Activated naive CD4-positive, alpha-beta T cell treated with anti-CD3 and anti-CD28 coated beads, Interleukin-2, amount 50 U/mL, for 72 hours (primary cell): ENCODE results near the gene GPC6. TPM values are rescaled to one million over a fixed set of nuclear protein-coding genes. Genes with fewer than 3 reads are reported as not detected.
"Not testable (repeated sequence)": the region's sequence is repeated elsewhere in the genome, so short reads cannot be mapped to it uniquely, and the experiment has no call there.

Source experiments
- ATAC-seq, 2 donors: fragments of 150-1000 bp; cut with Tn5 transposase; 2 replicates each; pipeline ENCODE4 v1.10.0; 2021; ENCODE audit warnings: mild to moderate bottlenecking in 2 of 2, moderate library complexity in 2 of 2
- DNase-seq, 2 donors: peaks; one replicate each; pipeline ENCODE4 v3.0.0; 2021 to 2022; ENCODE audit warnings: low spot score in 2 of 2
- H3K27ac Mint-ChIP-seq, 2 donors: one replicate each; pipeline ENCODE4 v1.8.0; 2022; ENCODE audit warnings: mild to moderate bottlenecking in 2 of 2, mixed read lengths in 2 of 2
- H3K36me3 Mint-ChIP-seq, 2 donors: one replicate each; pipeline ENCODE4 v1.8.0; 2022; ENCODE audit warnings: mixed read lengths in 2 of 2
- H3K9me3 Mint-ChIP-seq, 2 donors: one replicate each; pipeline ENCODE4 v1.8.0; 2022; ENCODE audit warnings: mixed read lengths in 2 of 2
- total RNA-seq, 2 donors: library from RNA; stranded (reverse); gene quantifications; one replicate each; pipeline ENCODE4 v1.2.3, GENCODE V29; 2022

The GPC6 gene
- total RNA-seq, 2 donors from 2014 or later, result not detected

DNA sequence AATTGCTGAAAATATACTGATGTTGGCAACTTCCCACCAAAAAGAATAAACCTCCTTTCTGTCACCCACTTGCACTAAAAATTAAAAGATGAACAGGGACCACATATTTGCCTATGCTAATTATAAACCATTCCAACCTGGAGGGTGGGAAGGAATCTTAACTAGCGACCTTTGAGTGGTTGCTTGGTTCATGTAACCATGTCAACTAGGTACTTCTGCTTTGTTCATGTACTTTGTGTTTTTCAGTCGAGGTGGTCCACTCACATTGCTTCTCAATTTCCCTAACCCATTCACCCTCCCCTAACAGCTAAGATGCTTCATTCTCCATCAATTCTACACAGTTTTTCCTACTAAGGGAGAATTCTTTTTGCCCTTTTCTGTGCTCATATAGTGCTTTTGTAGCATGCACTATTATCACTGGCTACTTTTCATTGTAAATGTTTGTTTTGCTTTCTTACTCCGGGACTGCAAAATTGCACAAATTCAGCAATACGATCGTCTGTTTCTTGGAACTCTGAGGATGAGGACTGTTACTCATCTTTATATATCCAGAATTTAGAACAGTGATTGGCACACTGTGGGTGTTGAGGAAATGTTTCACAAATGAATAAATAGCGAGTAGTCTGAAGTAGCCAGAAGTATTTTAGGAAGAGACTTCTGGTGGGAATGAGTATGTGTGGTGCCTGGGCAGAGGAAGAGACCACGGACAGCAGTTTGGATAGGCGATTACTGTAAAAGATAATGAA is 187.5 kb downstream of the GPC6 start:
- ATAC-seq (no peak), DNase-seq (no peak)
- Mint-ChIP-seq H3K9me3 (no peaks in the 10 kb centered on the region), H3K36me3 (no peaks in the 10 kb centered on the region), H3K27ac (no peak overlapping the region)

DNA sequence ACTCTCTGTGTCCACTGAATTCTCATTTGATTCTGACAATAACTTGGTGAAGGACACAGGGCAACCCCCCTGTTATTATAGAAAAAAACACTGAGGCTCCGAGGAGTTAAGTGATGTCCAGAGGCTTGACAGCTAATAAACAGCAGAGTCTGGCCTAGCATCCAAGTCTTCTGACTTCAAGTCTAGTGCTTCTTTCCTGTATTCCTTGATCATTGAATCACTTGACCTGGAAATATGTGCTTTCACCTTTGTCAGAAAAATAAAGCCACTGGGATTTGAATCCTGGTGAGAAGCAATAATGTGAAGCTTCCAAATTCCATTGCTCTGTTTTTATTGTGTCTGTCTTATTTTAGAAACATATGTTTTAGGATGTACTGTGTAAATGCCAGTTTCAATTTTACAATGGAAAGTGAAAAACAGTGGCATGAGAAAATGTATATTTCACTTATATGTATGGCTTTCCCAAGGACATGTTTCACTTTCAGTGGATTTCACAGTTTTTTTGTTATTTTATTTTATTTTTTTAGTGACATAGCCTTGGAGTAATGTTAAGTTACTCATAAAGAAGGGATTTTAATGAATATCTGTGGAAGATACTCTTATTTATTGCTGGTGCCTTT is 190.2 kb downstream of the GPC6 start:
- peaks cover 0 to 3% of the 10 kb centered on the region in 2 donors for H3K9me3 Mint-ChIP-seq

DNA sequence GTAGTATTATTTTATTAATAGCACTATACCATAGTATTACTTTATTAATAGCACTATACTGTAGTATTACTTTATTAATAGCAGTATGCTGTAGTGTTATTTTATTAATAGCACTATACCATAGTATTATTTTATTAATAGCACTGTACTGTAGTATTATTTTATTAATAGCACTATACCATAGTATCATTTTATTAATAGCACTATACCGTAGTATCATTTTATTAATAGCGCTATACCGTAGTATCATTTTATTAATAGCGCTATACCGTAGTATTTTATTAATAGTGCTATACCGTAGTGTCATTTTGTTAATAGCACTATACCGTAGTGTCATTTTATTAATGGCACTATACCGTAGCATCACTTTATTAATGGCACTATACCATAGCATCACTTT is 191.8 kb downstream of the GPC6 start:
- Mint-ChIP-seq H3K9me3 (peaks cover 0 to 3% of the 10 kb centered on the region in 2 donors), H3K36me3 (no peaks in the 10 kb centered on the region), H3K27ac (no peak overlapping the region)
- ATAC-seq, result no peak
- DNase-seq, result no peak

More for the DNA sequence above, 190.2 kb downstream of the GPC6 start:
- Mint-ChIP-seq H3K36me3 (no peaks in the 10 kb centered on the region), H3K27ac (no peak overlapping the region)
- no peak for ATAC-seq
- no peak for DNase-seq

DNA sequence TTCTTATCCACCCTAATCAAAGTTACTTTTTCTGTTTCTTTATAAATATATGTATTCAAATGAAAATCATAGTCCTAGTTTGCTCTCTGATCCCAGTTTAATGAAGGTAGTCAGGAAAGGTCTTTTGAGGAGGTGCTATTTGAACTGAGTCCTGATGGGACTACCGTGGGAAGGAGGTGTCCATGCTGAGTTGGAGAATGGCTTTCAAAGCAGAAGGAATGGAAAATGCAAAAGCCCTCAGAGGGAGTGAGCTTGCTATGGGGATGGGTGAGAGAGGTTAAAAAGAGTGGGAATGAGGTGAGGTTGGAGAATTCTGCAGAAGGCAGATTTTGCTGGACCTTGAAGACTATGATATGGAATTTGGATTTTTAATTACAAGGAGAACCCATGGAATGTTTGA is 193.6 kb downstream of the GPC6 start:
- H3K27ac Mint-ChIP-seq, result no peak overlapping the region
- H3K9me3 Mint-ChIP-seq, result peaks cover 0 to 3% of the 10 kb centered on the region in 2 donors
- ATAC-seq, result no peak
- no peaks in the 10 kb centered on the region for H3K36me3 Mint-ChIP-seq
- no peak for DNase-seq

DNA sequence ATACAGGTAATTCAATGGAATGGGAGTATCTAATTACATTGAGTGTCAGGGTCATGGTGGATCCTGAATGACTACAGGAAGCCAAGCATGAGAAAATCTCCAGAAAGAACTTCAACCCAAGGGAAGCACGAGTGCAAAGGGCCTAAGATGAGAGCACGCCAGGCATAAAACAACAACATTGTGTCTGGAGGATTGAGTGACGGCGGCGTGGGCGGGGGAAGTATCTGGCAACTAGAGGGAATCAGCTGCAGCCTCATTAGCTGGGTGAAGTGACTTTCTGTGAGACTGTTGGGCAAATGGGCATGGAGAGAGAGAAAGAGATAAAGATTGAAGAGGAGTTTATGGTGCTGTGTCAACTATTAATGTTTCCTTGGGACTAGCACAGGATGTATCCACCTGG is 194.3 kb downstream of the GPC6 start:
- H3K36me3 Mint-ChIP-seq, result no peaks in the 10 kb centered on the region
- no peak for ATAC-seq
- peaks cover 0 to 3% of the 10 kb centered on the region in 2 donors for H3K9me3 Mint-ChIP-seq
- no peak for DNase-seq
- no peak overlapping the region for H3K27ac Mint-ChIP-seq

DNA sequence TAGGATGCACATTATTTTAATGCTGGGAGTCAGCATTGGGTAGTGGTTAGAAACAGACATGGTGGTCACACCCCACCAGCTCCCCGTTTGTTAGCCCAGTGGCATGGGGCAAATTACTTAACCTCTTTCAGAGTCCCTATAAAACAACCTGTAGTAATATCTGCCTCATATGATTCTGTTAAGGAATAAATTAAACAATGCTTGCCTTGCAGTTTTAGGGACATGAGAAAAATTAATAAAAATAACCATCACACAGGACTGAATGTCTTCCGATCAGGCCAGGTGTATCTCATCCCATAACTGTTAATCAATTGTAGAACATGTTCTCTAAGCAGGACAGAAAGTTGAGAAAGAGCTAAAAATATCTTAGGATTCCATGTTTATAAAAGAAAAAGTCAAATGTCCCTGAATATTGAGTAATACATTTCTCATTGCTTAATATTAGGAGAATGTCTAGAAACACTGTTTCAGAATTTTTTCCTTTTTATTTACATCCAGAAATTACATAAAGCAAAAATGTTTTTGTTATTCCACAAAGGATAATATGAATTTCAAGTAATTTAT is 196.5 kb downstream of the GPC6 start:
- Mint-ChIP-seq H3K36me3 (no peaks in the 10 kb centered on the region), H3K27ac (no peak overlapping the region), H3K9me3 (peaks cover 0 to 6% of the 10 kb centered on the region in 2 donors)
- DNase-seq (no peak), ATAC-seq (no peak)

DNA sequence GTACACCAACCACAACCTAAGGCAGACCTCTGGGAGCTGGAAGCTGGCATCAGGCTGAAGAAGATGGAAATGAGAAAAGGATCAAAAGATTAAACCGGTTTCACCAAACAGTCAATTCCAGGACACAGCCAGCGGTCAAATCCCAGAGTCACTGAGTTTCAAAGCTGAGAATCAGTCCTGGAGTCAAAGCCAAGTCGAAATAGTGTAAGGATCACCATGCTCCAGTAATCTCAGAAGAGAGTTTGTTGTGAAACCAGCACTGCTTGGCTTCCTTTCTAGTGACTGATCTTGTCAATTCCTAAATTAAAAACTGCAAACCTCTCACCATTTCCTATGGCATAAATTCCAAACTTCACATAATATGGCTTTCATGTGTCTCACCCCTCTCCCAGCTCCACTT is 198.8 kb downstream of the GPC6 start:
- peaks cover 0 to 3% of the 10 kb centered on the region in 2 donors for H3K9me3 Mint-ChIP-seq
- DNase-seq (no peak), ATAC-seq (no peak)
- H3K36me3 Mint-ChIP-seq, result no peaks in the 10 kb centered on the region
- no peak overlapping the region for H3K27ac Mint-ChIP-seq

DNA sequence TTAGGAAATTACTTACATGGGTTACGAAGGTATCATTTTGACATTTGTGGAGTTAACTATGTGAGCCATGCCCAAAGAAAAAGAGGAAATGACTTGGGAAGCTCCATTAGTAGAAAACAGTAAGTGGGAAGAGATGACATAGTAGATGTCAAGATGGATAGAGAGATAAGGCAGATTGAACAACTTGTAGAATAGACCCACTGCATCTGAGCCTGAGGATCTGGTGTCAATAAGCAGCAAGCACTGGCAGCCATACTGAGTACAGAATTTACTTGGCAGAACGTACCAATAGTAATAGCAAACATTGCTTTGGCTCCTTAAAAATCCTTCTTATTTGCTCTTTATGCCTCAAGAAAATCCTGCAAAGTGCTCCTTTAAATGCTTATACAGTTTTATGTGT is 203.8 kb downstream of the GPC6 start:
- no peak overlapping the region for H3K27ac Mint-ChIP-seq
- H3K9me3 Mint-ChIP-seq, result peaks cover 0 to 3% of the 10 kb centered on the region in 2 donors
- H3K36me3 Mint-ChIP-seq, result no peaks in the 10 kb centered on the region
- no peak for ATAC-seq
- no peak for DNase-seq

DNA sequence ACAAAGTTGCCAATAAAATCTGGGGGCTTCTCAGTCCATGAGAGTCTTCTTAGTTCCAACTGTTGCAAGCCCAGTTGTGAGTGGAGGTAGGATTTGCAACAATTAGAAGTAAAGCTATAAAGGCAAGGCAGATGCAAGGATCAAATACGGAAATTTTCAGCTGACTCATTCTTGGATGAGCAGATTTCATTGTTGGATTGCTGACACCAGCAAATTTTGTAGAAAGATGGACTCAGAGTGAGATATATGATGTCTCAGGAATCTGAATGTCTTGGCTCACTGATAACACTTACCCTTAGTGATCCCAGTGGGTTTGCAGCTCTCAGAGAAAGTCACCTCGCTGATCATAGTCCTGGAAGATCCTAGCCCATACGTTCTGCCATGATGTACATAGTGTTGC is 209.0 kb downstream of the GPC6 start:
- Mint-ChIP-seq H3K9me3 (peaks cover 8% of the 10 kb centered on the region in 2 donors), H3K36me3 (no peaks in the 10 kb centered on the region), H3K27ac (no peak overlapping the region)
- ATAC-seq (no peak), DNase-seq (no peak)

DNA sequence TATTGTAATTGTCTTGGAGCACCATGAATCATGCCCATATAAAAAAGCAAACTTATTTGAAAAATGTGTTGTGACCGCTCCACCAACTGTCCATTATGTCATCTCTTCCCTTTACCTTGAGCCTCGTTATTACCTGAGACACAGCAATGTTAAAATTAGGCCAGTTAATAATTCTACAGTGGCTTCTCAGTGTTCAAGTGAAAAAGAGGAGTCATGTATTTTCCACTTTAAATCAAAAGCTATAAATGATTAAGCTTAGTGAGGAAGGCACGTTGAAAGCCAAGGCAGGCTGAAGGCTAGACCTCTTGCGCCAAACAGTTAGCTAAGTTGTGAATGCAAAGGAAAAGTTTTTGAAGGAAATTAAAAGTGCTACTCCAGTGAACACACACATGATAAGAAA is 210.5 kb downstream of the GPC6 start:
- H3K9me3 Mint-ChIP-seq, result peaks cover 8 to 15% of the 10 kb centered on the region in 2 donors
- no peaks in the 10 kb centered on the region for H3K36me3 Mint-ChIP-seq
- no peak for DNase-seq
- no peak overlapping the region for H3K27ac Mint-ChIP-seq
- no peak for ATAC-seq

DNA sequence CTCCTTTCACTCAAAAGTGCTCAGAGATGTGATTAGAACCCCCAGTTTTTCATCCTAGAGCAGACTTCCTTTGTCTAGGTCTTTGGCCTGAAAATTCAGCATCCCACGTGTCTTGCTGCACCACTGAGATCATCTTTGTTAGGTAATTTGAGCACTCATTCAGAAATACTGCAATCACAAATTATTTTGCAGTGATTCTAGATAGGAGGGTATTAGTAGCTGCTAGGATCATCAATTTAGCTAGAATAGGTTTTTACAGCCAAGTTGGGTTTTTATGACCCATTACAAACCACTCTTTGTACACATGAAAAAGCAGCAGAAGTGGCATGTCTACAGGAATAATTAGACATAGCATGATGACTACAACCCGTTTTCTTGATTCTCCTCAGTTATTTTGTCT is 219.6 kb downstream of the GPC6 start:
- H3K36me3 Mint-ChIP-seq, result no peaks in the 10 kb centered on the region
- no peak for ATAC-seq
- H3K9me3 Mint-ChIP-seq, result peaks cover 0 to 9% of the 10 kb centered on the region in 2 donors
- DNase-seq, result no peak
- H3K27ac Mint-ChIP-seq, result no peak overlapping the region

DNA sequence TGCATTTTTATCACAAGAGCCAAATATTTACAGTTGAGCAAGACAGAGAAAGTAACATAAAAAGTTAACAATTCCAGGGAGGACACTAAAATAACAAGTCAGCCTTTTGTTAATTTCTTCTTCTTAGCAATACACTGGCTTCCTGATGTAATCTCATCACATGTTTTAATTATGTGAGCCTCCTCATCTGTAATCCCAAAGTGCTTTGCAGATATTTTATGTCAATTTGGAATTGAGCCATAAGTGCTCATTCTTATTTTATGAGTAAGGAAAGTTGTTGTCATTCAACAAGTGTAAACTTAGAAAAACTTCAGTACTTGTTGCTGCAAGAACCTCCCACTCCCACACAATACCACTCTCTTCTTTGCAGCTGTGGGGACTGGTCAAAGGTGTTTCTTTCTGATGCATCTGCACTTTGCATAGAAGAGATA is 223.6 kb downstream of the GPC6 start:
- DNase-seq (no peak), ATAC-seq (no peak)
- Mint-ChIP-seq H3K9me3 (peaks cover 0 to 7% of the 10 kb centered on the region in 2 donors), H3K36me3 (no peaks in the 10 kb centered on the region), H3K27ac (no peak overlapping the region)

DNA sequence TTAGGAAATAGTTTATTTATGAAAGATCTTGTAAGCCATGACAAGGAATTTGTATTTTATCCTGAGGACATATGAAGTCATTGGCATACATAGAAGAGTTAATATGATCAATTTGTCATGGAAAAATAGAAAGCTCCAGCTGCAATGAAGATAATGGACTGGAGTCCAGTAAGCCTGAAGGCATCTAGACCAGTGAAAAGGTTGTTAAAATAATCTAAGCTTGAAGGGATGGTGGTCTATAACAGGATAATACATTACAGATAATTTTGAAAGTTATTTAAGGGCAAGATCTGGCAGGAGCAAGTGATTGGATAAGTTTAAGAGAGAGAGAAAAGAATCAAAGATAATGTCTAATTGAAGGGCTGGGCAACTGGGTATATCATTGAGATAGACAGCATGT is 224.2 kb downstream of the GPC6 start:
- no peaks in the 10 kb centered on the region for H3K36me3 Mint-ChIP-seq
- peaks cover 0 to 7% of the 10 kb centered on the region in 2 donors for H3K9me3 Mint-ChIP-seq
- no peak for ATAC-seq
- no peak overlapping the region for H3K27ac Mint-ChIP-seq
- no peak for DNase-seq

DNA sequence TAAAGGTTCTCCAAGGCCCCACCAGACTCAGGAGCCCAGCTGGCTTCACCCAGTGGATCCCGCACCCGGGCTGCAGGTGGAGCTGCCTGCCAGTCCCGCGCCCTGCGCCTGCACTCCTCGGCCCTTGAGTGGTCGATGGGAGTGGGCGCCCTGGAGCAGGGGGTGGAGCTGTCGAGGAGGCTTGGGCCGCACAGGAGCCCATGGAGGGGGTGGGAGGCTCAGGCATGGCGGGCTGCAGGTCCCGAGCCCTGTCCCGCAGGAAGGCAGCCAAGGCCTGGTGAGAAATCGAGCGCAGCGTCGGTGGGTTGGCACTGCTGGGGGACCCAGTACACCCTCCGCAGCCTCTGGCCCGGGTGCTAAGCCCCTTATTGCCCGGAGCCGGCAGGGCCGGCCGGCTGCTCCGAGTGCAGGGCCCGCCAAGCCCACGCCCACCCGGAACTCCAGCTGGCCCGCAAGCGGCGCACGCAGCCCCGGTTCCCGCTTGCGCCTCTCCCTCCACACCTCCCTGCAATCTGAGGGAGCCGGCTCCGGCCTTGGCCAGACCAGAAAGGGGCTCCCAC is 228.1 kb downstream of the GPC6 start:
- H3K27ac Mint-ChIP-seq, DNase-seq, H3K36me3 Mint-ChIP-seq, H3K9me3 Mint-ChIP-seq, ATAC-seq: not testable (repeated sequence)

DNA sequence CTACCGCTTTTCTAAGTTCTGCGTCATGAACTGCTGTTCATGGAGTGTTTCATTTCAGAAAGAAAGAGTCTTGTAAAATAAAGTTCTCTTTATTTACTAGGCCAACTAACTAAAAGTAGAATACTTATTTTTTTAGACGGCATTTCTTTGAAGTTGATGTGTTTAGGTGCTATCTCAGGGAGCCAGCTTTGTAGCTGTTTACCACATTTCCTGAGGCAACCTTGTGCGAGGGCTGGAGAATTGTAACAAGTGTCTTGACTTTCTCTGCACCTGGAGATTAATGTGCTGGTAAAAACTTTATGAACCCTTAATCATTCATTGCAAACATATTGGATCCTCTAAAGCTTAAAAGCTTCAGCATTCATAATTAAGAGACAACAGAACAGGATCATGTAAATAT is 229.3 kb downstream of the GPC6 start:
- ATAC-seq, result no peak
- H3K27ac Mint-ChIP-seq, result no peak overlapping the region
- peaks cover 4% of the 10 kb centered on the region in 2 donors for H3K9me3 Mint-ChIP-seq
- no peak for DNase-seq
- no peaks in the 10 kb centered on the region for H3K36me3 Mint-ChIP-seq

DNA sequence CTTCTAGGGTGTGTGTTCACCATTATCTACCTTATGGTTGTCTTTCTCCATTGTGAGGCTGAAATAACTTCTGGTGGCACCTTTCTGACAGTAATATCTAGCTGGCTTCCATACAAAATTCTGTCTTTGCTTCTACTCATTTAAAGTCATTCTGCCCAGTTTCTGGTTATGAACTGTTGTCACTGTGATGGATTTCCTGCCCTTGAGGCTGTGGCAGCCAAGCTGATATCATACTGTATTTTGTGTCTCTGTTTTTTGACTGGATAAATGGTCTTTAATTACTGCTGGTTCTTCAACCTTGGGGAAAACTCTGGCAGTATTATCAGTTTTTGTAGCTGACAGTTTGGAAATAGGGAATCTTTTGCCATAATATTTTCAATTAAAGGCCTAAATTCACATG is 233.4 kb downstream of the GPC6 start:
- Mint-ChIP-seq H3K9me3 (peaks cover 4 to 10% of the 10 kb centered on the region in 2 donors), H3K27ac (no peak overlapping the region), H3K36me3 (no peaks in the 10 kb centered on the region)
- no peak for DNase-seq
- no peak for ATAC-seq

DNA sequence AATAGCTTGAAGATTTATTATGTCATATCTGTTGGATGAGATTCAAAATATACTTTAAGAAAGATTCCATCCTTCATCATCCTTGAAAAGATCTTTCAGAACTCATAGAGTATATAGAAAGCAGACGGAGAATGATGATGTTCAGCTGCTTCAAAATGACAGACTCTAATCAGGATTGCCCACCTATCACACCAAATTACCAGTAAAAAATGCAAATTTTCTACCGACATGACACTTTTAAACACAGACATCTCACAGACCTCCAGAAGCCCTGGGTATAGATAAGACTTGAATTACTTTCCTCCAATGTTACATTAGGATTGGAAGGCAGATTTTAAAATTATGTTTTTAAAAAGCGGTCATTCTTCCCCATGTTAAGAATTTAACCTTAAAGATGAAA is 235.5 kb downstream of the GPC6 start:
- peaks cover 0 to 17% of the 10 kb centered on the region in 2 donors for H3K9me3 Mint-ChIP-seq
- DNase-seq, result no peak
- no peak for ATAC-seq
- no peaks in the 10 kb centered on the region for H3K36me3 Mint-ChIP-seq
- H3K27ac Mint-ChIP-seq, result no peak overlapping the region
